Esophagus mucosa (tissue), 1 donor: ENCODE data around the gene ELMOD3. TPM values are rescaled to one million over a fixed set of nuclear protein-coding genes. Genes with fewer than 3 reads are reported as not detected.

ENCODE experiments used
- total RNA-seq: library from RNA; stranded (reverse); gene quantifications from one replicate; pipeline ENCODE4 v1.2.4, GENCODE V29; 2023
- donor health status: DM: yes; HTN: yes; CAD: no.

Gene ELMOD3
- total RNA-seq, 1 donor from 2014 or later: 8.1 TPM

Other genes with a start within 250 kb of the ELMOD3 start
- 4.5 TPM for gene TCF7L1, start 221.4 kb upstream of the ELMOD3 start, total RNA-seq
- gene TGOLN2, start 26.8 kb upstream of the ELMOD3 start, total RNA-seq: 31.0 TPM
- gene RETSAT, start 241 bp upstream of the ELMOD3 start, total RNA-seq: 77.9 TPM
- 295 TPM for gene CAPG, start 55.6 kb downstream of the ELMOD3 start, total RNA-seq
- 0.12 TPM for gene SH2D6, start 63.9 kb downstream of the ELMOD3 start, total RNA-seq
- gene MAT2A, start 184.4 kb downstream of the ELMOD3 start, total RNA-seq: 235 TPM
- gene GGCX, start 206.7 kb downstream of the ELMOD3 start, total RNA-seq: 26.5 TPM
- 264 TPM for gene VAMP8, start 222.8 kb downstream of the ELMOD3 start, total RNA-seq
- gene VAMP5, start 229.7 kb downstream of the ELMOD3 start, total RNA-seq: 24.2 TPM
- gene RNF181, start 241.0 kb downstream of the ELMOD3 start, total RNA-seq: 95.2 TPM
- 7.9 TPM for gene TMEM150A, start 247.9 kb downstream of the ELMOD3 start, total RNA-seq